Right cardiac atrium (tissue), 5 donors: ENCODE results near the gene PROM1. TPM values are rescaled to one million over a fixed set of nuclear protein-coding genes. Genes with fewer than 3 reads are reported as not detected.

Experiments used
- ATAC-seq, 2 donors: fragments of 200-7000 bp; cut with Tn5 transposase; one replicate each; pipeline versions ENCODE4 v1.8.0 to v1.9.1; 2020; ENCODE audit warnings: moderate library complexity in 2 of 2, mild to moderate bottlenecking in 1 of 2
- DNase-seq, 3 donors: peaks; one replicate each; pipeline ENCODE4 v3.0.0-alpha.2; 2020
- H3K27ac ChIP-seq: one replicate; pipeline ENCODE4 v1.5.1; 2013; ENCODE audit warnings: mild to moderate bottlenecking, low read length, control low read depth, moderate library complexity
- H3K27me3 ChIP-seq: one replicate; pipeline ENCODE4 v1.6.1; 2013; ENCODE audit not compliant: control insufficient read depth, insufficient read depth
- H3K4me1 ChIP-seq: one replicate; pipeline ENCODE4 v1.6.1; 2013; ENCODE audit warnings: low read length; ENCODE audit not compliant: control insufficient read depth, insufficient read depth
- H3K4me3 ChIP-seq: one replicate; pipeline ENCODE4 v1.5.1; 2013; ENCODE audit warnings: low read length, control low read depth
- H3K9me3 ChIP-seq: one replicate; pipeline ENCODE4 v1.6.1; 2013; ENCODE audit warnings: low read length; ENCODE audit not compliant: control insufficient read depth
- WGBS: extraction: QIAGEN DNeasy Blood & Tissue Kit; methylation state at CpG from one replicate; pipeline ENCODE4 v1.1.7; 2013; 5-methylcytosine and 5-hydroxymethylcytosine counted together
- intact Hi-C, 4 donors: fragments of 100-400 bp; cut with DNase I; formaldehyde crosslinking; loops; one replicate each; pipeline versions ENCODE4 v1.11.0 to v1.14.0; 2022 to 2023
- long read RNA-seq, 4 donors: library from polyadenylated mRNA; unstranded; transcript quantifications; one replicate each; pipeline ENCODE4 v2.0.0, GENCODE V29; 2020 to 2021
- polyA plus RNA-seq: library from polyadenylated mRNA; stranded (reverse); fragments of 200-250 nt; gene quantifications from one replicate; pipeline ENCODE4 v1.2.3, GENCODE V29; 2013
- total RNA-seq, 4 donors: library from RNA; stranded (reverse); fragmentation: NEBNext Ultra II Directional; extraction: Animal tissue kit (Norgen Biotek cat#: 25700); gene quantifications; one replicate each; pipeline ENCODE4 v1.2.1, GENCODE V29; 2021
- donor health status: healthy with polysubstance abuse.
- donor health status: DM: no; HTN: yes; CAD: no.
- donor health status: DM: no; HTN: no; CAD: no.
- donor health status: DM: no; HTN: yes; CAD: no; lungs with severe emphysema.
- donor health status: DM: yes; HTN: yes; CAD: no.

Gene PROM1, protein sequence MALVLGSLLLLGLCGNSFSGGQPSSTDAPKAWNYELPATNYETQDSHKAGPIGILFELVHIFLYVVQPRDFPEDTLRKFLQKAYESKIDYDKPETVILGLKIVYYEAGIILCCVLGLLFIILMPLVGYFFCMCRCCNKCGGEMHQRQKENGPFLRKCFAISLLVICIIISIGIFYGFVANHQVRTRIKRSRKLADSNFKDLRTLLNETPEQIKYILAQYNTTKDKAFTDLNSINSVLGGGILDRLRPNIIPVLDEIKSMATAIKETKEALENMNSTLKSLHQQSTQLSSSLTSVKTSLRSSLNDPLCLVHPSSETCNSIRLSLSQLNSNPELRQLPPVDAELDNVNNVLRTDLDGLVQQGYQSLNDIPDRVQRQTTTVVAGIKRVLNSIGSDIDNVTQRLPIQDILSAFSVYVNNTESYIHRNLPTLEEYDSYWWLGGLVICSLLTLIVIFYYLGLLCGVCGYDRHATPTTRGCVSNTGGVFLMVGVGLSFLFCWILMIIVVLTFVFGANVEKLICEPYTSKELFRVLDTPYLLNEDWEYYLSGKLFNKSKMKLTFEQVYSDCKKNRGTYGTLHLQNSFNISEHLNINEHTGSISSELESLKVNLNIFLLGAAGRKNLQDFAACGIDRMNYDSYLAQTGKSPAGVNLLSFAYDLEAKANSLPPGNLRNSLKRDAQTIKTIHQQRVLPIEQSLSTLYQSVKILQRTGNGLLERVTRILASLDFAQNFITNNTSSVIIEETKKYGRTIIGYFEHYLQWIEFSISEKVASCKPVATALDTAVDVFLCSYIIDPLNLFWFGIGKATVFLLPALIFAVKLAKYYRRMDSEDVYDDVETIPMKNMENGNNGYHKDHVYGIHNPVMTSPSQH
- 10 to 100 TPM in 1 of 4 donors, 1 to 10 TPM in 3; 5.4 to 12.3 (median 7.3) TPM for total RNA-seq
- polyA plus RNA-seq = 3.2 TPM
- long read RNA-seq, donor 1, partial matches to known transcripts = 1 of 4 reads
- long read RNA-seq, donor 1, other reads (novel, unspliced or antisense) = 3 of 4 reads
- long read RNA-seq, donor 2, full-length matches to known transcripts = 1 of 3 reads
- long read RNA-seq, donor 2, partial matches to known transcripts = 1 of 3 reads
- long read RNA-seq, donor 2, other reads (novel, unspliced or antisense) = 1 of 3 reads
- long read RNA-seq, donor 3, full-length matches to known transcripts = 3 of 21 reads
- long read RNA-seq, donor 3, partial matches to known transcripts = 3 of 21 reads
- long read RNA-seq, donor 3, other reads (novel, unspliced or antisense) = 15 of 21 reads
- long read RNA-seq, donor 4, partial matches to known transcripts = 2 of 7 reads
- long read RNA-seq, donor 4, other reads (novel, unspliced or antisense) = 5 of 7 reads

DNA sequence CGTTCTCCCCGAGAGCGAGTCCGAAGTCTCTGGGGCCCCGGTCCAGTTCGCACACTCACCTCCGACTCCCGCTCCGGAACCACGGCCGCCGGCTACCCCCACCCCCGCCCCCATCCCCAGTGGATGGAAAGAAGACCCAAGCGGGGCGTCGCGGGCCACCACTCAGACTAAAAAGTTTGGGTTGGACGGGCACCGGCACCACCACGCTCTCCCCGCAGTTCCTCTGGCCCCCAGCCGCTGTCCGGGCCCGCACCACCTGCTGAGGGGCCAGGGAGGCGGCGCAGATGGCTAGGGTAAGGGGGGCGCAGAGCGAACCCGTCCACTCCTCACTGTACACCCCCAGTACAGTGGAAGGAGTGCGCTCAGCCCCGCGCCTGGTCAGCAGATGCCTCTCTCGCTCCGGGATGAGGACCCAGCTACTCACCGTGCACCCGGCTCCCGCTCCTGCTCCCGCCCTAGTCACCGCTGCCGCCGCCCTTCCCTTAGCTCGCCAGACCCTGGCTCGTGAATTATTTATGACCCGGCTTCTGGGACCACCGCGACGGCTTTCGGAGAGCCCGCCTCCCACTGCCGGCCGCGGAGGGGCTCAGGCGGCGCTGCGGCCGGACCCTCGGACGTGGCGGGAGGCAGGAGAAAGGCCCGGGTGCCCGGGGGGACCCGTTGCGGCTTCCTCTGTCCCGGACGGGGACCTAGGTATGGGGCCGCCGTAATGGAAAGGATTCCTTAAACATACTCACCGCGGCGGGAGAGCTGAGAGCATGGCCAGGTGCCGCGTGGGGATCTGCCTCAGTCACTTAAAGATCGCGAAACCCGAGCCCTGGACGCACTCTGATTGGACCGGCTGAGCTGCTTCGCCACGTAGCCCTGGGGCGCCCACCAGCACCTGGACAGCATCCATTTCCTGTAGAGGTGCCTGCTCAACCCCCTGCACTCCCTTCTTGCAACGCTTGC is at the start of gene PROM1:
Gene PROM1 (minus strand): TSS at position 783 of the 951 bp plus-strand sequence. CDS start 8,117 bp downstream, outside the sequence.
- intact Hi-C loops = loop anchor here in 1 of 4 donors (10.0 kb wide), 1 partner anchor 81 kb away; no protein-coding TSS in a partner anchor
- no peaks in the 10 kb centered on the region for H3K9me3 ChIP-seq
- H3K4me1 ChIP-seq = peaks cover 5% of the 10 kb centered on the region
- ATAC-seq (peak; percentile 74 to 83), DNase-seq (peak in 1 of 3 donors; percentile 59)
- H3K4me3 ChIP-seq = peak within 1 kb of the TSS; percentile 79
- H3K27ac ChIP-seq = no peak within 1 kb of the TSS
- WGBS = 4% methylated on average over 81 of the region's 81 CpGs
- H3K27me3 ChIP-seq = no peaks in the 10 kb centered on the region

DNA sequence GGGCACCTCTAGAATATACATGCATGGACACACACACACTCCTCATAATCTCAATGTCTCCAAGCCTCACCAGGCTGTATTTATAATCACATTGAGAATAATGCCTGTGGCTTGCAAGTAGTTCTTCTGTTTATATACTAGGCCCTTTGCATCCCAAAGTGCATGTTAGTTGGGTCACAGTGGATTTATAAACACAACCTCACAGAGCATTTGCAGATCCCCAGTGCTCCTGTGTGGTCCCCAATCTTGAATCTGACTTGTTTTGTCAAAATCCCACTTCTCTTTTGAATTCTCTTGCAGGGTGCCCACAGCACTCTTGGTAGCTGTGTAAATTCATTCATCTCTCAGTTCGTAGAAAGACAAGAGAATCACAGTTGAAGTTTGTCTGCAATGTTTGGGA is 49.6 kb upstream of the PROM1 start:
- ATAC-seq = no peak
- 85% methylated on average over 1 of the region's 1 CpG for WGBS
- Histone ChIP-seq H3K27me3 (no peaks in the 10 kb centered on the region), H3K4me3 (no peak overlapping the region), H3K4me1 (no peaks in the 10 kb centered on the region), H3K9me3 (no peaks in the 10 kb centered on the region), H3K27ac (no peak overlapping the region)
- no peak for DNase-seq
- intact Hi-C loops = no loop called here

DNA sequence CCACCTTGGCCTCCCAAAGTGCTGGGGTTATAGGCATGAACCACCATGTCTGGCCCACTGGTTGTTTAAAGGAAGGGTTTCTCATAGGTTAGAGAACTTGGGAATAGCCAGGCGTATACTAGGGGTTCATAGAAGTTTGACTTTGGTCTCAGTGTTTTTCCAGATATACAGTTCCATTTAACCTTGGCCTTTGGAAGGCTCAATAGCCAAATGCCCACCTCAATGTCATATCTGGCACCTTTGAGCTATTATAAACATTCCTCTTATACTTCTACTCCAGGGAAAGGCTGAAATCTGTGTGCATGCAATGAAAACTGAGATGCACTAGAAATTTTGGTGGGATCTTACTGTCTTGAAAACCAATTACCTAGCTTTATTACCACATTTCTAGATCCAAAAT is 47.5 kb upstream of the PROM1 start:
- ATAC-seq = no peak
- intact Hi-C loops = no loop called here

DNA sequence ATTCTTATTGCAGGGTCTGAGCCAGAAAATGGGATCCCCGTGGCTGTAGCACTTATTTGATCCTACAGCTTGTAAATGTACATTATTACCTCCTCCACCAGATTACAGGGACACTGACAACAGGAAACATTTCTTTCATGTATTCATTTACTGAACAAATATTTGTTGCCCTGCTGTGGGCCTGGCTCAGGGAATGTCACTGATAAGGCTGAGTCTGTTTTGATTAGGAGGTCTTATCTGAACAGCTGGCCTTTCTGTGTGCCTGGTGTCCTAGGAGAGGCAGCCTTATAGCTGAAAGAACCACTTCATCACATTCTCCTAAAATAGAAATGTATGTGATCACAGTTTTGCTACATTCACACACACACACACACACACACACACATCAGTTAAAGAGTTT is 45.5 kb upstream of the PROM1 start:
- no peak overlapping the region for H3K27ac ChIP-seq
- H3K9me3 ChIP-seq = no peaks in the 10 kb centered on the region
- intact Hi-C loops = no loop called here
- WGBS = 36% methylated on average over 1 of the region's 1 CpG
- H3K27me3 ChIP-seq = no peaks in the 10 kb centered on the region
- no peaks in the 10 kb centered on the region for H3K4me1 ChIP-seq
- no peak for DNase-seq
- ATAC-seq = peak; percentile 73 to 78
- H3K4me3 ChIP-seq = no peak overlapping the region

More for the DNA sequence above, 47.5 kb upstream of the PROM1 start:
- Histone ChIP-seq H3K27me3 (no peaks in the 10 kb centered on the region), H3K4me3 (no peak overlapping the region), H3K4me1 (no peaks in the 10 kb centered on the region), H3K9me3 (no peaks in the 10 kb centered on the region), H3K27ac (no peak overlapping the region)
- DNase-seq = no peak
- WGBS = 97% methylated on average over 1 of the region's 1 CpG

DNA sequence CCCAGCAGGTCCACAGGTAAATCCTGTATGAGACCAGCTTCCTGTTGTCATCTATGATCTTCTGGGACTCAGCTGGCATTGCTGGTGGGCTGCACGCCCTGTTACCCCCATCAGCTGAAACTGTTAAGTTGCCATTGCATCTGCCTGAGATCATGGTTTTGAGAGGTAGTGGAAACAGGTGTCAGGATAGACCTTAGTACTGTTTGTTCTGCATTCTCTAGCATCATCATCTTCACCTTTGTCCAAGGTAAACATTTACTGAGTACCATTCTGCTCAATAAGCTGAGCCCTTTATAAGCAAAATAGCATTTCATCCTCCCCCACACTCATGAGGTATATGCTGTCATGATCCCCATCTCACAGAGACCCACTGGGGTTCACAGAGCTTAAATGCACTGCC is 42.9 kb upstream of the PROM1 start:
- ATAC-seq (no peak), DNase-seq (no peak)
- intact Hi-C loops = no loop called here
- H3K4me3 ChIP-seq = no peak overlapping the region
- H3K4me1 ChIP-seq = no peaks in the 10 kb centered on the region
- H3K9me3 ChIP-seq = no peaks in the 10 kb centered on the region
- H3K27ac ChIP-seq = no peak overlapping the region
- H3K27me3 ChIP-seq = no peaks in the 10 kb centered on the region
- WGBS = 96% methylated on average over 1 of the region's 1 CpG

DNA sequence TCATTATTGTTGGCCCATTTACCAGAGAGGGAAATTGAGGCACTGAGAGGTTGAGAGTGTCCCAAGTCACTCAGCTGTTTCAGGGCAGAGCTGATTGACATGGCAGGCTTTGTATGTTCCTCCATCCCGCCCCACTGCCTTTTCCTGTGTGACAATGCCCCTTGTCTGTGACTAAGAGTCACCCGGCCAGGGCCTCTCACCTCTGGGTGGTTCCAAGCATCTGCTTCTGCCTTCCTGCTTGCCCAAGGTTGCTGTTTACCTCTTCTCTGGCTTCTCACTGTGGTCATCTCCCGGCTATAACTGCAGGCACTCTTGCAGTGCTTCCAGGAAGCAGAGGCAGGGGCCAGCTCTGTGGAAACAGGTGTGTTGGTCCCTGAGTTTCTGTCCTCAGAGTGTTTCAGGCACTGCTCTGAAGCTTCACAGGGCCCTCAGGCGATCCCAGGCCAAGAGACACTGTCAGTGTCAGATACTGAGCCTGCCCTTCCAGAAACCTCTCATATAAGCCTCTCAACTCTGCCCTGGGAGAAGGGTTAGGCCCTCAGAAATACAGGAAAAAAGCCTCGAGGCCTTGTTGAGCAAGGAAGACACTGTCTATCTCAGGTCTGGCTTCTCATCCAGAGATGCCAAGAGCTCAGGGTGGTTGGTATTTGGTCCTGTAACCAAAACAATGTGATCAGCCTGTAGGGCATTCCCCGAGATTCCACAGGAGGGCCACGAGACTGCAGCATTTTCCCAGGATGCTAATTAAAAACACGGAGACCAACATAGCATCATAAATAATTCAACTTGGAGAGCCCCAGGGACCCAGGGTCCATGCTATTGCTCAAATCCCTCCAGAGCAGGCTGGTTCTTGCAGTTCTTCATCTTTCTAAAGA is 42.0 kb upstream of the PROM1 start:
- ATAC-seq = peak in 1 of 2 donors; percentile 23
- intact Hi-C loops = no loop called here
- no peaks in the 10 kb centered on the region for H3K9me3 ChIP-seq
- no peak for DNase-seq
- 62% methylated on average over 8 of the region's 8 CpGs for WGBS
- peak overlapping the region; percentile 67 for H3K27ac ChIP-seq
- H3K4me3 ChIP-seq = no peak overlapping the region
- no peaks in the 10 kb centered on the region for H3K4me1 ChIP-seq
- H3K27me3 ChIP-seq = no peaks in the 10 kb centered on the region

DNA sequence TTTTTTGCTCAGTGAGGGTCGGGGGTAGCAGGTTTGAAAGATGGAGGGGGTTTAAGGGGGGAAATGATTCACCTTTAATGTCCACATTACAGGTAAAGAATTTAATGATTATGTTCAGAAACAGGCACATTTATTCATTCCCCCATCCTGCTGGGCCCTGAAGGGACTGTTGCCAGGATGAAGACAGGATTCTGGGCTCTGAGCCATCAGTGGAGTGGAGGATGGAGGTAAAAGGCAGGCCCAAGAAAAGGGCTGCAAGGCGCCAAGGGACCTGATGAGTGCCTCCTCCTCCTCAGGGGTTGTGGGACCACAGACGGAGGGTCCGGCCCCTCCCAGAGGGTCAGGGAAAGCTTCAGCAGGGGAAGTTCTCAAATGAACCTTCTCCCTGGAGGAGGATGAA is 40.4 kb upstream of the PROM1 start:
- ATAC-seq (no peak), DNase-seq (peak in 1 of 3 donors; percentile 53)
- Histone ChIP-seq H3K9me3 (no peaks in the 10 kb centered on the region), H3K4me1 (peaks cover 2% of the 10 kb centered on the region), H3K4me3 (no peak overlapping the region), H3K27ac (no peak overlapping the region), H3K27me3 (no peaks in the 10 kb centered on the region)
- intact Hi-C loops = no loop called here
- WGBS = 63% methylated on average over 4 of the region's 4 CpGs

DNA sequence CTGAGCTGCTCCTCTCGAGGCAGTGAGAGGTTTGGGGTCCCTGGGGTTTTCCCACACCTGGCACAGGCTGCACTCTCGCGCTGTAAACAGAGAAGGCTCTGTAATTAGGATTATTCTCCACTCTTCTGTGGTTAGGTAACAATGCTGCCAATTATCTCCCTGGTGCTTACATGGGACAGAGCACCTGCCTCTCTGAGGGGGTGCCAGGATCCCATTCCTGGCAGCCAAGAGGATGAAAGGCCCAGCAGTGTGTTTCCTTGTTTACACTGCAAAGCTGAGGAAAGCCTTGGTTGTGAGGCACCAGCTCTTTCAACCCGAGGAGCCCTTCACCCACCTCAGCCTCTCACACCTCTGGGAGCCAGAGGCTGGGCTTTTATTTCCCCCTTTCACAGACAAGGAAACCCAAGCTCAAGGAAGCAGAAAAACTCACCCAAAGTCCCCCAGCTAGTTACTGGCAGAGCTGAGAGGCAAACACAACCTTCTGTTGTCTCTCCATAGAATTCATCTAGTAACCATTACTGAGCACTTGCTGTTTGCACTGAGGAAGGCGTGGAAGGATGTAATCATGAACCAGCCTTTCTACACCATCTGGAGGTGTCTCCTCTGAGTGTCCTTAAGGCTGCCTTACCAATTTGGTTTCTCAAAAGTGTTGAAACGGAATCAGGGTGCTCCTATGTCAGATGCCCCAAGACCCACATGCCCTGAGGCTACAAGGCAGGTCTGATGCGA is 39.7 kb upstream of the PROM1 start:
- Histone ChIP-seq H3K27ac (no peak overlapping the region), H3K4me1 (peaks cover 2% of the 10 kb centered on the region), H3K27me3 (no peaks in the 10 kb centered on the region), H3K9me3 (no peaks in the 10 kb centered on the region), H3K4me3 (no peak overlapping the region)
- ATAC-seq = no peak
- intact Hi-C loops = no loop called here
- no peak for DNase-seq
- WGBS = 72% methylated on average over 7 of the region's 7 CpGs

DNA sequence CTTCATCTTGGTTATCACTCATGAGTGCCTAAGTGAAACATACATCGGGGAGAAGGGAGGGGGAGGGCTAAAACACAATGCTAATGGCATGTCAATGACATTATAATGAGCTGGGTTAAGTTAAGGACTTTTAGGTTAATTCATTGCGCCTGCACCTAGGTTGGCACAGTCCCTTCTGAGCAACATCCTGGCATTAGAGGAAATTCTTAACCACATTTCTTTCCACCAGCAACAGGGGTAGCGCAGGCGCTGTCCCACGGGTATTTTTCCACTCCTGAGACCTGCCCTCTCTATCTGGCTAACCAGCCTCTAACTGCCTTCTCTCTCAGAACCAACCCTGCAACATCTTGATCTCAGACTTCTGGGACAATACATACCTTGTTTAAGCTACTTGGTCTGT is 39.0 kb upstream of the PROM1 start:
- peaks cover 2% of the 10 kb centered on the region for H3K4me1 ChIP-seq
- H3K27ac ChIP-seq = no peak overlapping the region
- H3K9me3 ChIP-seq = no peaks in the 10 kb centered on the region
- WGBS = 79% methylated on average over 5 of the region's 5 CpGs
- DNase-seq (no peak), ATAC-seq (no peak)
- intact Hi-C loops = no loop called here
- H3K27me3 ChIP-seq = no peaks in the 10 kb centered on the region
- no peak overlapping the region for H3K4me3 ChIP-seq
